SK-N-SH (cell line): Measurements from ENCODE around the gene ZFP57. TPM values are rescaled to one million over a fixed set of nuclear protein-coding genes. Genes with fewer than 3 reads are reported as not detected.

ENCODE experiments used
- CHD2 ChIP-seq: fragments of 150-350 bp; IDR thresholded peaks from 2 replicates; pipeline ENCODE4 v1.6.1; 2018; ENCODE audit warnings: low read length; ENCODE audit not compliant: partially characterized antibody
- ELF1 ChIP-seq: IDR thresholded peaks from 2 replicates; pipeline ENCODE4 v1.4.0; 2012
- EP300 ChIP-seq, 2 experiments: IDR thresholded peaks; 2 replicates each; pipeline versions ENCODE4 v1.4.0 to v1.6.1; 2012; ENCODE audit warnings: borderline replicate concordance in 1 of 2, low read depth in 1 of 2, low read length in 1 of 2
- EZH2phosphoT487 ChIP-seq: fragments of 200-600 bp; sonication (generic); IDR thresholded peaks from 2 replicates; pipeline ENCODE4 v1.6.1; 2017; ENCODE audit warnings: low read depth, mixed run types, mild to moderate bottlenecking, antibody characterized with exemption, moderate library complexity, borderline replicate concordance
- FOSL2 ChIP-seq: IDR thresholded peaks from 2 replicates; pipeline ENCODE4 v1.4.0; 2012; ENCODE audit warnings: low read depth, mild to moderate bottlenecking, moderate library complexity, borderline replicate concordance
- FOXJ3 ChIP-seq: sonication (generic); formaldehyde crosslinking; IDR thresholded peaks from 2 replicates; pipeline ENCODE4 v1.5.1; 2020; ENCODE audit warnings: mild to moderate bottlenecking, missing genetic modification reagents
- FOXM1 ChIP-seq: IDR thresholded peaks from 2 replicates; pipeline ENCODE4 v1.4.0; 2012; ENCODE audit warnings: low read depth, mild to moderate bottlenecking
- GABPA ChIP-seq: IDR thresholded peaks from 2 replicates; pipeline ENCODE4 v1.4.0; 2012; ENCODE audit warnings: low read depth, mild to moderate bottlenecking
- MXI1 ChIP-seq: IDR thresholded peaks from 2 replicates; pipeline ENCODE4 v1.6.1; 2012; ENCODE audit warnings: mild to moderate bottlenecking, low read depth, low read length, improper control_type of control experiment
- NFIC ChIP-seq: IDR thresholded peaks from 2 replicates; pipeline ENCODE4 v1.4.0; 2012; ENCODE audit warnings: borderline replicate concordance
- PBX3 ChIP-seq: IDR thresholded peaks from 2 replicates; pipeline ENCODE4; 2012
- POLR2AphosphoS5 ChIP-seq: IDR thresholded peaks from 2 replicates; pipeline ENCODE4 v1.6.1; 2012; ENCODE audit warnings: low read depth, low read length
- RCOR1 ChIP-seq: fragments of 150-350 bp; IDR thresholded peaks from 2 replicates; pipeline ENCODE4 v1.6.1; 2017; ENCODE audit warnings: antibody characterized with exemption, low read length
- RFX5 ChIP-seq: IDR thresholded peaks from 2 replicates; pipeline ENCODE4 v1.6.1; 2012; ENCODE audit warnings: mild to moderate bottlenecking, improper control_type of control experiment, low read length
- SIN3A ChIP-seq: IDR thresholded peaks from 2 replicates; pipeline ENCODE4 v1.6.1; 2012; ENCODE audit warnings: low read depth, mild to moderate bottlenecking, low read length, moderate library complexity, borderline replicate concordance
- SMC3 ChIP-seq: IDR thresholded peaks from 2 replicates; pipeline ENCODE4 v1.6.1; 2012; ENCODE audit warnings: low read depth, low read length, improper control_type of control experiment
- TAF1 ChIP-seq: IDR thresholded peaks from 2 replicates; pipeline ENCODE4 v1.6.1; 2012; ENCODE audit warnings: low read depth, mild to moderate bottlenecking, low read length, moderate library complexity, borderline replicate concordance
- TCF12 ChIP-seq: IDR thresholded peaks from 2 replicates; pipeline ENCODE4 v1.4.0; 2012
- TEAD4 ChIP-seq: IDR thresholded peaks from 2 replicates; pipeline ENCODE4 v1.4.0; 2012; ENCODE audit warnings: mild to moderate bottlenecking, borderline replicate concordance; ENCODE audit not compliant: insufficient read depth
- polyA plus RNA-seq, 3 experiments: library from polyadenylated mRNA; depleted of rRNA; stranded (reverse); fragments of >200 nt; gene quantifications; 2 replicates each; pipeline ENCODE4 v1.2.3, GENCODE V29; 2012
- TF ChIP-seq, protein P1 (sequence below): IDR thresholded peaks from 2 replicates; pipeline ENCODE4 v1.4.0; 2012; ENCODE audit warnings: low read depth, borderline replicate concordance
- TF ChIP-seq, protein P2 (sequence below): IDR thresholded peaks from 2 replicates; pipeline ENCODE4 v1.4.0; 2012; ENCODE audit warnings: low read depth

The ZFP57 gene
- polyA plus RNA-seq, 1 of the 3 experiments (the other 2 are of a cell fraction), result not detected

DNA sequence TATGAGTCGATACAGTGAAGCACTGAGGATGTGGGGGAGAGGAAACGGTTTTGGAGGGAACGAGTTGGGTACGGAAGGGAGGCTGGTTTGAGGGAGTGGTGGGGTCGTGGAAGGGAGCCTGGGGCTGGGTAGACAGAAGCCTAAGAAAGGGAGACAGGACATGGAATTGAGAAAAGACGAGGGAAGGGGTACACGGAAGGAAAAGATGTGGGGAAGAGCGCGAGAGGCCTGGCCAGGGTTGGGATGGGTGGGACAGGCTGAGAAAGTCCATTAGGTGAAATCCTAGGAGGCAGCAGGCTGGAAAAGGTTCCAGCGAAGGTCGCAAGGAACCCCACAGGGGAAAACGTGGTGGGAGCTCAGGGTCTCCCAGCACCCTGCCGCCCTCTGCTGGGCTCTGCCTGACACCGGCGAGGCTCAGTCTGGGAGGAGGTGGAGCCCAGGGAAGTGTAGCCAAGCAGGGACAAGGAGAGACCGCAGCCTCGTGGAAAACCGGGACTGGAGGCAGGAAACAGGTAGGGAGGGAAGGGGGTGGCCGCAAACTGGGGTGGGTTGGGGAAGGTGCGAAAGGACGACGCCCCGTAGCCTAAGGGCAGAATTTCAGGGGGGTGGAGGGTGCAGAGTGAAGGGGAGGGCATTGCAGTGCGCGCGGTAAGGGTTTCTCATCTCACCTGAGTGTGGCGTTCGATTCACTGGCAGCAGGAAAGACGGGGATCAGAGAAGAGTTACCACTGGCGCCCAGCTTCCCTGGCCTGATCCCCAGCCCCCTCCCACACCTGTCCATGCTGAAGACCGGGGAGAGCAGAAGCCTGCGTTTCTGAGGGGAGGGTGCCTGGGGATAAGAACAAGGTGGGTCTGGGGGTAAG is 52.3 kb downstream of the ZFP57 start (continued):
- TF ChIP-seq, protein P1, sequence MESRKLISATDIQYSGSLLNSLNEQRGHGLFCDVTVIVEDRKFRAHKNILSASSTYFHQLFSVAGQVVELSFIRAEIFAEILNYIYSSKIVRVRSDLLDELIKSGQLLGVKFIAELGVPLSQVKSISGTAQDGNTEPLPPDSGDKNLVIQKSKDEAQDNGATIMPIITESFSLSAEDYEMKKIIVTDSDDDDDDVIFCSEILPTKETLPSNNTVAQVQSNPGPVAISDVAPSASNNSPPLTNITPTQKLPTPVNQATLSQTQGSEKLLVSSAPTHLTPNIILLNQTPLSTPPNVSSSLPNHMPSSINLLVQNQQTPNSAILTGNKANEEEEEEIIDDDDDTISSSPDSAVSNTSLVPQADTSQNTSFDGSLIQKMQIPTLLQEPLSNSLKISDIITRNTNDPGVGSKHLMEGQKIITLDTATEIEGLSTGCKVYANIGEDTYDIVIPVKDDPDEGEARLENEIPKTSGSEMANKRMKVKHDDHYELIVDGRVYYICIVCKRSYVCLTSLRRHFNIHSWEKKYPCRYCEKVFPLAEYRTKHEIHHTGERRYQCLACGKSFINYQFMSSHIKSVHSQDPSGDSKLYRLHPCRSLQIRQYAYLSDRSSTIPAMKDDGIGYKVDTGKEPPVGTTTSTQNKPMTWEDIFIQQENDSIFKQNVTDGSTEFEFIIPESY, result no peak
- TF ChIP-seq EP300 (IDR thresholded peaks at IDR 0.05; ENCODE audit: borderline replicate concordance in 1 of 2, low read depth in 1 of 2, low read length in 1 of 2) (no peak), PBX3 (no peak), NFIC (no peak), EZH2phosphoT487 (no peak), RFX5 (peak; percentile 35; the same call in 1 of the 2 replicates), SMC3 (peak; percentile 42), GABPA (no peak), FOSL2 (no peak), FOXM1 (no peak), MXI1 (no peak), POLR2AphosphoS5 (no peak), TCF12 (no peak), ELF1 (no peak), RCOR1 (no peak), TAF1 (0 out of 2 replicates have a peak, but pooled peaks have one; percentile 32), CHD2 (peak; percentile 47), SIN3A (0 out of 2 replicates have a peak, but pooled peaks have one; percentile 61), FOXJ3 (no peak), TEAD4 (no peak)
- TF ChIP-seq, protein P2, sequence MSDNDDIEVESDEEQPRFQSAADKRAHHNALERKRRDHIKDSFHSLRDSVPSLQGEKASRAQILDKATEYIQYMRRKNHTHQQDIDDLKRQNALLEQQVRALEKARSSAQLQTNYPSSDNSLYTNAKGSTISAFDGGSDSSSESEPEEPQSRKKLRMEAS, result peak; percentile 82
